SU-DHL-6 (cell line): Measurements from ENCODE around the gene PPP6R2.

Source experiments
- H2AFZ ChIP-seq: fragments of 200-600 bp; sonication (generic); 2 replicates; pipeline ENCODE4 v1.6.1; 2014; ENCODE audit warnings: low read depth, mild to moderate bottlenecking, moderate library complexity, mixed read lengths, antibody characterized with exemption, low read length; ENCODE audit not compliant: severe bottlenecking
- H3F3A ChIP-seq: fragments of 200-600 bp; shearing (Covaris generic); 2 replicates; pipeline ENCODE4 v1.6.0; 2016; ENCODE audit warnings: antibody characterized with exemption, mild to moderate bottlenecking; ENCODE audit not compliant: insufficient read depth
- H3K27ac ChIP-seq: fragments of 200-600 bp; sonication (generic); 2 replicates; pipeline ENCODE4 v1.5.1; 2016; ENCODE audit warnings: low read depth, mild to moderate bottlenecking, low read length, moderate library complexity, mixed read lengths
- H3K27me3 ChIP-seq: fragments of 200-600 bp; sonication (generic), shearing (Covaris generic); 2 replicates; pipeline ENCODE4 v1.6.0; 2014; ENCODE audit warnings: mild to moderate bottlenecking, low read length
- H3K36me3 ChIP-seq: fragments of 200-600 bp; sonication (generic); 2 replicates; pipeline ENCODE4 v1.6.1; 2014; ENCODE audit warnings: mild to moderate bottlenecking, low read length, mixed read lengths
- H3K4me2 ChIP-seq: fragments of 300-600, 200-600 bp; shearing (Covaris generic), sonication (generic); 2 replicates; pipeline ENCODE4 v1.6.0; 2014; ENCODE audit warnings: low read length, low read depth, mild to moderate bottlenecking; ENCODE audit not compliant: poor library complexity, severe bottlenecking
- H3K4me3 ChIP-seq: fragments of 200-600 bp; sonication (generic); 2 replicates; pipeline ENCODE4 v1.5.1; 2014; ENCODE audit warnings: antibody characterized with exemption, low read length, mild to moderate bottlenecking, mixed read lengths; ENCODE audit not compliant: insufficient read depth, poor library complexity, severe bottlenecking
- H3K79me2 ChIP-seq: fragments of 200-600 bp; sonication (generic); 2 replicates; pipeline ENCODE4 v1.6.1; 2014; ENCODE audit warnings: mild to moderate bottlenecking, low read length, moderate library complexity; ENCODE audit not compliant: insufficient read depth
- H3K9ac ChIP-seq: fragments of 200-600 bp; sonication (generic); 2 replicates; pipeline ENCODE4 v1.7.0; 2014; ENCODE audit warnings: mild to moderate bottlenecking, low read length
- H3K9me2 ChIP-seq: fragments of 200-600 bp; sonication (generic); replicated peaks from 2 replicates; pipeline ENCODE4 v1.6.1; 2014; ENCODE audit warnings: low read length; ENCODE audit not compliant: insufficient read depth
- H3K9me3 ChIP-seq: fragments of 200-600 bp; sonication (generic); 2 replicates; pipeline ENCODE4 v1.6.1; 2014; ENCODE audit warnings: low read length, mixed read lengths; ENCODE audit not compliant: insufficient read depth
- H4K20me1 ChIP-seq: fragments of 200-600 bp; sonication (generic); 2 replicates; pipeline ENCODE4 v1.6.1; 2014; ENCODE audit warnings: low read depth, mild to moderate bottlenecking, antibody characterized with exemption, low read length, moderate library complexity, mixed read lengths
- EZH2phosphoT487 ChIP-seq: fragments of 200-600 bp; sonication (generic), shearing (Covaris generic); conservative IDR thresholded peaks from 2 replicates; pipeline ENCODE4 v1.6.1; 2018; ENCODE audit warnings: mild to moderate bottlenecking, antibody characterized with exemption, low read length, moderate library complexity, mixed read lengths
- TF ChIP-seq, protein P1 (sequence below): fragments of 200-600 bp; sonication (generic); IDR thresholded peaks from one replicate; pipeline ENCODE4 v1.5.1; 2017; ENCODE audit warnings: antibody characterized with exemption, mild to moderate bottlenecking, low read length, moderate library complexity; ENCODE audit not compliant: insufficient read depth, poor library complexity, severe bottlenecking

Gene PPP6R2

DNA sequence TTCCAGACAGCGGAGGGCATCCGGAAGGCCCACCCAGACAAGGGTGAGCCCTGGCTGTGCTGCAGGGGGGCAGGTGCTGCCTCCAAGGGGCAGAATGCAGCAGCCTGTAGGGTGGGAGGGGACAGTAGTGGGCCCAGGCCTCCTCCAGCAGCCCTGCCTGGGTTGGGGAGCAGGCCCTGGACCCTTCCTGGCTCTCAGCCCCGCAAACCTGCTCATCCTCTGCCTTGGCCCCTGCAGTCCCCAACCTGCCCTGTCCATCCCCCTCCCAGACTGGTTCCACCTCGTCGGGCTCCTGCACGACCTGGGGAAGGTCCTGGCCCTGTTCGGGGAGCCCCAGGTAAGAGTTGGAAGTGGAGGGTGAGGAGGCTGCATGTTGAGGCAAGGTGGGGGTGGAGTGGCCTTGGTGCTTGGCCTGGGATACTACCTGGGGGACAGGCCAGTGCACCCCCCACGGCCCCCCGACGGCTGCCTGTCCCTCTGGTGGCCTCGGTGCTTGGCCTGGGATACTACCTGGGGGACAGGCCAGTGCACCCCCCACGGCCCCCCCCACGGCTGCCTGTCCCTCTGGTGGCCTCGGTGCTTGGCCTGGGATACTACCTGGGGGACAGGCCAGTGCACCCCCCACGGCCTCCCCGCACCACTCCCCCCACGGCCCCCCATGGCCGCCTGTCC, 145.0 kb downstream of the PPP6R2 start:
- H3K27me3 ChIP-seq = no peaks in the 10 kb centered on the region
- H2AFZ ChIP-seq = no peak overlapping the region
- no peaks in the 10 kb centered on the region for H3K36me3 ChIP-seq
- H3K9me3 ChIP-seq = no peaks in the 10 kb centered on the region
- H3K4me2 ChIP-seq = no peak overlapping the region
- TF ChIP-seq EZH2phosphoT487 = no peak
- H3F3A ChIP-seq = peaks cover 7% of the 10 kb centered on the region; the same call in 1 of the 2 replicates
- no peaks in the 10 kb centered on the region for H4K20me1 ChIP-seq
- H3K9ac ChIP-seq = no peak overlapping the region
- H3K4me3 ChIP-seq = no peak overlapping the region
- H3K27ac ChIP-seq = no peak overlapping the region
- H3K9me2 ChIP-seq = no peaks in the 10 kb centered on the region
- no peaks in the 10 kb centered on the region for H3K79me2 ChIP-seq

DNA sequence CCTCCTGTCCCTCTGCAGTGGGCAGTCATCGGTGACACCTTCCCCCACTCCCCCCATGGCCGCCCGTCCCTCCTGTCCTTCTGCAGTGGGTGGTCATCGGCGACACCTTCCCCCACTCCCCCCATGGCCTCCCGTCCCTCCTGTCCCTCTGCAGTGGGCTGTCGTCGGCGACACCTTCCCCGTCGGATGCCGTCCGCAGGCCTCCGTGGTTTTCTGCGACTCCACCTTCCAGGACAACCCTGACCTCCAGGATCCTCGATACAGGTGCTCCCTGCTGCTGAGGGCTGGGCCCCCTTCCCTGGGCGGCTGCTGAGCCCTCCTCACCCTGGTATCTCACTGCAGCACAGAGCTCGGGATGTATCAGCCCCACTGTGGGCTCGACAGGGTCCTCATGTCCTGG, 145.8 kb downstream of the PPP6R2 start:
- H3K27ac ChIP-seq = no peak overlapping the region
- no peak overlapping the region for H3K9ac ChIP-seq
- H2AFZ ChIP-seq = no peak overlapping the region
- no peak overlapping the region for H3K4me3 ChIP-seq
- H4K20me1 ChIP-seq = no peaks in the 10 kb centered on the region
- no peaks in the 10 kb centered on the region for H3K9me3 ChIP-seq
- no peaks in the 10 kb centered on the region for H3K79me2 ChIP-seq
- no peaks in the 10 kb centered on the region for H3K36me3 ChIP-seq
- H3K9me2 ChIP-seq = no peaks in the 10 kb centered on the region
- no peaks in the 10 kb centered on the region for H3K27me3 ChIP-seq
- no peak for TF ChIP-seq EZH2phosphoT487
- TF ChIP-seq, protein P1, sequence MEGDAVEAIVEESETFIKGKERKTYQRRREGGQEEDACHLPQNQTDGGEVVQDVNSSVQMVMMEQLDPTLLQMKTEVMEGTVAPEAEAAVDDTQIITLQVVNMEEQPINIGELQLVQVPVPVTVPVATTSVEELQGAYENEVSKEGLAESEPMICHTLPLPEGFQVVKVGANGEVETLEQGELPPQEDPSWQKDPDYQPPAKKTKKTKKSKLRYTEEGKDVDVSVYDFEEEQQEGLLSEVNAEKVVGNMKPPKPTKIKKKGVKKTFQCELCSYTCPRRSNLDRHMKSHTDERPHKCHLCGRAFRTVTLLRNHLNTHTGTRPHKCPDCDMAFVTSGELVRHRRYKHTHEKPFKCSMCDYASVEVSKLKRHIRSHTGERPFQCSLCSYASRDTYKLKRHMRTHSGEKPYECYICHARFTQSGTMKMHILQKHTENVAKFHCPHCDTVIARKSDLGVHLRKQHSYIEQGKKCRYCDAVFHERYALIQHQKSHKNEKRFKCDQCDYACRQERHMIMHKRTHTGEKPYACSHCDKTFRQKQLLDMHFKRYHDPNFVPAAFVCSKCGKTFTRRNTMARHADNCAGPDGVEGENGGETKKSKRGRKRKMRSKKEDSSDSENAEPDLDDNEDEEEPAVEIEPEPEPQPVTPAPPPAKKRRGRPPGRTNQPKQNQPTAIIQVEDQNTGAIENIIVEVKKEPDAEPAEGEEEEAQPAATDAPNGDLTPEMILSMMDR = no peak
- no peak overlapping the region for H3K4me2 ChIP-seq
- peaks cover 7% of the 10 kb centered on the region; the same call in 1 of the 2 replicates for H3F3A ChIP-seq

DNA sequence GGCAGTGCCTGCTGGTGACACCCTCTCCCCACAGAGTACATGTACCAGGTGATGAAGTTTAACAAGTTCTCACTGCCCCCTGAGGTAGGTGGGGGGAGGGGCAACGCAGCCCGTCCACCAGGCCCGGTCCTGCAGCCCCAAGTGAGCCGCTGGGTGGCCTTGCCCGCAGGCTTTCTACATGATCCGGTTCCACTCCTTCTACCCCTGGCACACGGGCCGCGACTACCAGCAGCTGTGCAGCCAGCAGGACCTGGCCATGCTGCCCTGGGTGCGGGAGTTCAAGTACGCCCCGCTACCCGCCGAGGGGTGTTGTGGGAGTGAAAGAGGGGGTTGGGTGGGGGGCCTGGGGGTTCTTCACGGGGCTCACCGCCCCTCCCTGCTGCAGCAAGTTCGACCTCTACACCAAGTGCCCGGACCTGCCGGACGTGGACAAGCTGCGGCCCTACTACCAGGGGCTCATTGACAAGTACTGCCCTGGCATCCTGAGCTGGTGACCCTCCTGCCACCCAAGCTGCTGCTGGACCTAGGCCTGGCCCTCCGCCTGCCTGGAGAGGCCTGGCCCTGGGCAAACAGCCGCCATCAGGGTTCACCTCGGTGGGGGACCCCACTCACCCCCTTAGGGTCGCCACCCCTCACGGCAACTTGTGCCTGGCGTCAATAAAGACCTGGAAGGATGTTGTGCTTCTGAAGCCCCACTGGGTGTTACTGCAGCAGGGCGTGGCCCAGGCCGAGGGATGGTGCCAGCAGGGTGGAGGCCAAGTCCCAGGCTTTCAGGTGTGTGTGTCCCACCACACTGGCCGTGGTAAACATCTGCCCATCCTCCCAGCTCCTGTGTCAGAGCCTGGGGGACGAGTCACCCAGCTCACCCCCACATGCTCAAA, 146.5 kb downstream of the PPP6R2 start:
- no peak overlapping the region for H3K4me3 ChIP-seq
- H2AFZ ChIP-seq = no peak overlapping the region
- no peaks in the 10 kb centered on the region for H3K9me3 ChIP-seq
- TF ChIP-seq EZH2phosphoT487 = no peak
- TF ChIP-seq, protein P1 = no peak
- no peaks in the 10 kb centered on the region for H3K27me3 ChIP-seq
- no peaks in the 10 kb centered on the region for H3K9me2 ChIP-seq
- no peaks in the 10 kb centered on the region for H4K20me1 ChIP-seq
- peaks cover 7% of the 10 kb centered on the region; the same call in 1 of the 2 replicates for H3F3A ChIP-seq
- H3K9ac ChIP-seq = no peak overlapping the region
- no peaks in the 10 kb centered on the region for H3K79me2 ChIP-seq
- no peak overlapping the region for H3K27ac ChIP-seq
- no peak overlapping the region for H3K4me2 ChIP-seq
- H3K36me3 ChIP-seq = no peaks in the 10 kb centered on the region
